GM19467 (cell line): ENCODE results near the gene GP2.
"Not testable (repeated sequence)": the region's sequence is repeated elsewhere in the genome, so short reads cannot be mapped to it uniquely, and the experiment has no call there.

Experiments
- ATAC-seq: cut with Tn5 transposase; IDR thresholded peaks from one replicate; pipeline ENCODE4 v1.9.1; 2021; ENCODE audit warnings: mild to moderate bottlenecking, moderate library complexity; ENCODE audit not compliant: unreplicated experiment

GP2 gene

GRCh38 chr16:20326321-20326720 lies 992 bp downstream of the GP2 start:
- ATAC-seq, result no peak

DNA sequence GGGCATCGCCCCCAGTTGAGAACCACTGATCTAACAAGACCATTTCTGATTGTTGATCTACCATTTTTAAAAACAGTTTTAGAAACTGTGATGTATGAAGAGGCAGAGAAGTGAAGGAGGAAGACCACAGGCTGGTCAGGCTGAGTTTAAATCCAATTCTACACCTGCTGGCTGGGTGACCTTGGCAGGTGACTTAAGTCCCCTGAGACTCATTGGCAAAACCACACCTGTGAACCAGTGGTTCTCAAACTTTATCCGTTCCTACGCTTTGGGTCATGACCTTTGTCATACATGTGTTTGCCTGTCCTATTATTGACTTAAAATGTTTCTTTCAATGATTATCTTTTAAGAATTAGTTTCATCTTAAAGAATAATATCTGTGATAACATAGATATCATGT lies 2.3 kb downstream of the GP2 start:
- no peak for ATAC-seq

DNA sequence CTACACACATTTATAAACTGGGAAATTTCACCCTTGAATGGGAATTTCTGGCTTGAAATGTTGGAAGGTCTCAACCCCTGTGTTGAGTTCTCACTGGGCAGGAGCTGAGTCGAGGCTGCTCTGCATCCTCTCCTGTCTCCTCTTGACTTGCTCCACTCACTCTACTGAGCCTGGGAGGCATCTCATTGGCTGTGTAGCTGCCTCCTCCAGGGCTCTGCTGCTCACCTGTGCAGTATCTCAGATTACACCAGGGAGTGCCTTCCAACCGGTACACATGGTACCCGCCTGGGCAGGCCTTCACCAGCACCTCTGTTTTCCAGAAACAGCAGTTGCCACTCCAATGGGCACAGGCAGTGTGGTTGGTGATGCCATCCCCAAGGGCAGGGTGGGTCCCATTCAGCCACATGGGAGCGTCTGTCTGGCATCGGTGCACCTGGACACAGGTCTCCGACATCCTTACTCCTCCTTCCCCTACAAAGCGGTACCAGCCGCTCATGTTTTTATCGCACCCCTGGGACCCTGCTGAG lies 3.7 kb downstream of the GP2 start:
- no peak for ATAC-seq

DNA sequence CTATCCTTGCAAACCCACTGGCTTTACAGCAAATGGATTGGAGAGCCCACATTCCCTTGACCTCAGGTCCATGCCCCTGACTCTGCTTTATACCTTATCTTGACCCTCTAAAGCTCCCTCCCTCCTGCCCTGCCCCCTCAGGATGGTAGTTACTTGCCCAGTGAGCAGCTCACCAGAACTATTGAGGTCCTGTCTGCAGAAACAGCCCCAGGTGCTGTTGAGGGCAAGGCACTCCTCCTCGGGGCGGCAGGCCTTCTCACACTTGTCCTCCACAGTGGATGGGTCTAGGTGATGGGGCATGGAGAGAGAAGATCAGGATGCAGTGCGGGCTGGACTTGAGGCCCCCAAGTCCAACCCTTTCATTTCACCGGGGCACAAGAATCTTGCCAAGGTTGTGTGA lies 4.6 kb downstream of the GP2 start:
- ATAC-seq, result no peak

GRCh38 chr16:20321671-20322070 lies 5.6 kb downstream of the GP2 start:
- no peak for ATAC-seq

- ATAC-seq, result not testable (repeated sequence)
Measured at GRCh38 chr16:20321051-20321450, 6.3 kb downstream of the GP2 start.

GRCh38 chr16:20320592-20320991 lies 6.7 kb downstream of the GP2 start:
- no peak for ATAC-seq

GRCh38 chr16:20320178-20320577 lies 7.1 kb downstream of the GP2 start:
- ATAC-seq, result no peak

DNA sequence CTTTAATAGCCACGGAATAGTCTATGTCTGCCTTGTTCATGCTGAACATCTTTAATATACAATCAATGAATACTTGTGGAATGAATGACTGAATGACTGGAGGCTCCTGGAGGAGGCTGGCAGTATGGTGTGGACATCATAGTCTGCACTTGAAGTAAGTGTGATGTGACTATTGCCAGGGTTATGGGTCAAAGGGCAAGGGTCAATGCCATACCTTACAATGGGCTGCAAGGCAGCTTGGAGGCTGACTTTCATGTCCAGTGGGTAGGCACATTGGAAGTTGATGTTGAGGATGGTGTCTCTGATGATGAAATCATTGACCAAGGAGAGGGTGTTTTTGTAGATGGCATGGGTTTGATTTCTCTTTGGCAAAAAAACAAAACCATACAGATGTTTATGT lies 7.9 kb downstream of the GP2 start:
- ATAC-seq, result no peak

- no peak for ATAC-seq
Measured at GRCh38 chr16:20318437-20318836, 8.9 kb downstream of the GP2 start.

DNA sequence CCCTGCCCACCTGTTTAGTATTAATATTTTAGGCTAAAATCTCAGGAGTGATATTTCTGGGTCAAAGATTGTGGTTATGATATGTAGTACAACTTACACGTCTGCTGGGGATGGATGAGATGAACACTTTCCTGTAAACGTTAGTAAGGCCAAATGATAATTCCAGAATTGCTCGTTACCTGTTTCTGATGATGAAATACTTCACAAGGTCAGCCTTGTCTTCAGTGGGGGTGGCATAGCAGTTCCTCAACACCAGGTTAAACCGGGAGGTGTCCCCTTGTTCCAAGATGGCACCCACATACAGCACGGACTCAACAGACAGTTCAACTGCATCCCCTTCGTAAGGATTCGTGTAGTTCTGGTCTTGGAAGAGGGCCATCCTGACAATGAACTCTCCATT lies 9.3 kb downstream of the GP2 start:
- no peak for ATAC-seq

DNA sequence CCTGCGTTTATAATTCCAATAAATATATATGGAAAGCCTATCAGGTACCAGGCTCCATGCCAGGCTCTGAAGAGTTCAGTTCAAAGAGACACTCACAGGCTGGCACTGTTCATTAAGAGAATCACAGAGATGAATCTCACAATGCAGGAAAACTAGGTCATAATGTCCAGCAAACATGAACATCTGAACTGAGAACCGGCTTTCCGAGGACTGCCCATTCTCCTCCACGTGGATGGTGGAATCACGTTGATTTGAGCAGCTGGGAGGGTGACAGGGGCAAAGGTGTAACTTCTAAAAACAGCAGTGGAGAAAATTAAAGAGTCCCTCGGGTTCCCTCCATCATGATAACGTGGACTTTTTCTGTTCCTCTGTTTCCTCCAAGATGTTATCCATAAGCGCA lies 10.2 kb downstream of the GP2 start:
- ATAC-seq, result no peak

- no peak for ATAC-seq
Measured at GRCh38 chr16:20316715-20317114, 10.6 kb downstream of the GP2 start.

- no peak for ATAC-seq
Measured at GRCh38 chr16:20315764-20316163, 11.5 kb downstream of the GP2 start.

- ATAC-seq, result no peak
Measured at GRCh38 chr16:20314575-20314974, 12.7 kb downstream of the GP2 start.

GRCh38 chr16:20313741-20314140 lies 13.6 kb downstream of the GP2 start:
- no peak for ATAC-seq

- ATAC-seq, result not testable (repeated sequence)
Measured at GRCh38 chr16:20312536-20313095, 14.7 kb downstream of the GP2 start.

- ATAC-seq, result no peak
Measured at GRCh38 chr16:20311548-20311947, 15.8 kb downstream of the GP2 start.

- ATAC-seq, result no peak
Measured at GRCh38 chr16:20310421-20311395, 16.6 kb downstream of the GP2 start.

DNA sequence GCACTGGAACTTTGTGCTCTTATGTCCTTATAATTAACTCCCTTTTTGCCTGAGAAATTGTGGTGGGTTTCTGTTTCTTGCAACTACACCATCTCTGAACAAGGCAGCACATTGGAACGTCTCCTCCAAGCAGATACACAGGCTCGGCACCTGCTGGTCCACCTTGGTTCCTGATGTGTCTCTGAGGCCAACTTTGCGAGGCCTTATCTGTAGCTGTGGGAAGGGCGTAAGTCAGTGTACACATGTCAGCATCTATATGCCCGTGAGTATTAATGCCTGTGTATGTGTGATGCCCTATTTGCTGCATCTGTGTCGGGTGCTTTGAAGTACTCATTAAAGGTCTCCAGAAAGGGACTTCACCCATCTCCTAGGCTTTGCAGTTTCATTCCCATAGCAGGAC lies 17.5 kb downstream of the GP2 start:
- ATAC-seq, result no peak

DNA sequence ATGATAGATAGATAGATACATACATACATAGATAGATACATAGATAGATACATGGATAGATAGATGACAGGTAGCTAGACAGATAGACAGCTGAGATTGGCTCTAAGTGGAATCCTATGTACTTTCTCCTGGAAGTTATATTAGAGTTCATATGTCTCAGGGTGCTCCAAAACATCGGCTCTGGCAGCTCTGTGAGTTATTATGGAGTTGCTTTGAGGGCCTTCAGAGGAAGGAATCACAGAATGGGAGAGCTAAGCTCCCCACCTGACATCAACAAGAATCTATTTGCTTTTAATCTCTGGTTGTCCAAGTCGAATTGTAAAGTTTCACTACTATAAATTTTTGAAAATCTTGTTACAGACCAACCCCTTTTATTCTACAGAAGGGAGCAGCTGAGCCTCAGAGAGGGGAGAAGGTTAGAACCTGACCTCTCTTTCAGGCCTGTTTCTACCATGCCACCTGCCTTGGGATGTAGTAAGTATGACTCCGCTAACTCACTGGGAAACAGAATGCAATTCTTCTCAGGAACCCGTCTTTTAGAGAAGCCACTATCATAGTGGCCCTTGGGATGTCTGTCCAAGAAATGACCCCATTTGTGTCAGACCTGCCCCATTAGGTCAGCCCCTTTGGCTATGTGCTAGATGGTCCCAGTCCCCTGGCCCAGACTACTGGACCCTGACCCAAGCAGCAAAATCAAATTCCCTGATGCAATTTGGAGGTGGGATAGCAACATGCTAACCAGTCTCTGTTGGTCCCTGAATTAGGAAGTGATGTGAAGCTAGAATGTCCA lies 18.3 kb downstream of the GP2 start:
- ATAC-seq, result no peak
